H7 (cell line): ENCODE data around the gene TMEM191C. TPM values are rescaled to one million over a fixed set of nuclear protein-coding genes. Genes with fewer than 3 reads are reported as not detected.
"Not testable (repeated sequence)": the region's sequence is repeated elsewhere in the genome, so short reads cannot be mapped to it uniquely, and the experiment has no call there.

Experiments used
- DNase-seq: peaks from one replicate; pipeline ENCODE4 v3.0.0; 2012
- H3K27me3 ChIP-seq: 2 replicates; pipeline ENCODE4 v1.6.0; 2011; ENCODE audit warnings: mild to moderate bottlenecking, low read length; ENCODE audit not compliant: control insufficient read depth, insufficient read depth
- H3K36me3 ChIP-seq: replicated peaks from 2 replicates; pipeline ENCODE4 v1.5.1; 2011; ENCODE audit warnings: low read length; ENCODE audit not compliant: control insufficient read depth, insufficient read depth
- H3K4me3 ChIP-seq: 2 replicates; pipeline ENCODE4 v1.5.1; 2011; ENCODE audit warnings: low read depth, mild to moderate bottlenecking, control low read depth, low read length, moderate library complexity; ENCODE audit not compliant: insufficient read depth
- total RNA-seq: library from RNA; depleted of rRNA; stranded (reverse); fragments of >200 nt; shearing (Covaris generic); gene quantifications from 2 replicates; pipeline ENCODE4 v1.2.3, GENCODE V29; 2014

TMEM191C gene
- total RNA-seq, 1 experiment from 2014 or later = 0.42 TPM

GRCh38 chr22:21490556-21490955 lies 23.4 kb downstream of the TMEM191C start:
- H3K36me3 ChIP-seq, H3K27me3 ChIP-seq, H3K4me3 ChIP-seq, DNase-seq: not testable (repeated sequence)

DNA sequence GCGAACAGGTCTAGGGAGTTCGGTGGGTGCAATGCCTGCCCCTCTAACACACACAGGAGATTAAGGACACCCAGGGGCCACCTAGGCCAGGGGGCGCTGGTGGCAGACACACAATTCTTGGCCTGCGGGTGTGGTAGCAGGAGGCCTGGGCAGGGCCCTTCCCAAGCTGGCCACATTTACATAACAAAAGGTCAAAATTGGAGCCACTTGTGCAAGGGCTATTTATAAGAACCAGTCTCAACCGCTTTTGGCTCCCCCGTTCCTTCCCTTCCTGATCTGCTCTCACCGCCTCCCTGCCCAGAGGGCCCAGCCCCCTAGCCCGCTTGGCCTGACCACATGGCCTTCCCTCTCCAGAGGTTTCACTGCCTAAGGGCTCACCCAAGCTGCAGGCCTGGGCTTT lies 25.1 kb downstream of the TMEM191C start:
- H3K4me3 ChIP-seq, H3K27me3 ChIP-seq, H3K36me3 ChIP-seq, DNase-seq: not testable (repeated sequence)

DNA sequence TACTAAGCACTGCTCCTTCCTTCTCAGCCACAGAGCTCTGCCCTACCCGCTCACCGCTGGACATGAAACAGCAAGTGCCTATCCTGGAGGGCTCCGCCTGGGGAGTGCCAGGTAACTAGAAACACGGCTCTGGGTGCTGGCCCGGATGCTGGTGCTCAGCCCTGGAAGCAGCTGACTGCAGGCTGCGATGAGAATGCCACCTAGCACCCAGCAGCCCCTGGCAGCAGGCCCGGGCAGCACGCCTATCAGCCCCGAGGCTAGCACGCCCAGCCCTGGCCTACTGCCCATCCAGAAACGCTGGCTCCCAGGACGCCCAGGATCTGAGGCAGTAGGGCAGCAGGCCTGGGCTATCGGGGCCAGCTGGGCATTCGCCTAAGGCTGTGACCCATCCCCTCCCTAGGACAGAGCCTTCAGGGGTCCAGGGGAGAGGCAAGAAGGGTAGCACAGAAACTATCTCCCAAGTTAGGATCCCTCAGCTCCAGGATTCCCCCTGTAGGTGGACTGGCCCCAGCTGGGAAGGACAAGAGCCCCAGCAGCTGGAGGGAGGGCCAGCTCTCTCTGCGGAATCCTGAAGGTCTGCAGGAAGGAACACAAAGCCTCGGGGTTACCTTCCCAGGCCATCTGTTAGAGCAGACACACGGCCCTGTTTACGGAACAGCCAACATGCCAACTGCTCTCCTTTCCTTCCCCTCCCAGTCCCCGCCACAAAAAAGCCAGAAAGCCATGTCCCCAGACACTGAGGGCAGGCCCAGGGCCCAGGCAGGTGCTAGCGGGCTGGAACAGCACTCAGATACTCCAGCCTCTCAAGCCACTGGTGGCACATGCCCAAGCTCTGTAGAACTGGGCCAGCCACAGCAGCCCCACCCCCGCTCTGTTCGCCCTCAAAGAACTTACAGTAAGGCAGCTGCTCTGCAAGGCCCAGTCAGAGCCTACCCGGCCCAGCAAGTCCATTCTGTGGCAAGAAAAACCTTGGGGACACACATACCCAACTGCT lies 26.9 kb downstream of the TMEM191C start:
- not testable (repeated sequence) for H3K4me3 ChIP-seq, H3K36me3 ChIP-seq, DNase-seq, H3K27me3 ChIP-seq

- not testable (repeated sequence) for DNase-seq
Measured at GRCh38 chr22:21497984-21498383, 30.8 kb downstream of the TMEM191C start.

DNA sequence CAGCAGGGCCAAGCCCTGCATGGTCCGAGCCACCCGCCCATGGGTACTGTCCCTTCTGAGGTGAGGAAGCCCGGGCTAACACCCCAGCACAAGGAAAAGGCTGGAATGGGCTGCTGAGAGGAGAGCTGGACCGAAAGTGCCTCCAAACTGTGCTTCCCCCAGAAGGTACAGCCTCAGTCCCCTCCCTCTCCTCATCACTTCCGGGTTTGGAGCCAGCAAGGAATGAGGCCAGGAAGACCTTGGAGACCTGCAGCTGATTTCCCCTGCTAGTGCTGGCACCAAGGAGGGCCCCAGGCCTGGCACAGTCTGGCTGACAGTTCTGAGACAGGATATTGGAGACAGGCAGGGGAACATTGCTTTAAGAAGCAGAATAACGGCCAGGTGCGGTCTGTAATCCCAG lies 31.3 kb downstream of the TMEM191C start:
- H3K4me3 ChIP-seq, H3K36me3 ChIP-seq, DNase-seq, H3K27me3 ChIP-seq: not testable (repeated sequence)

More at GRCh38 chr22:21497984-21498383, 30.8 kb downstream of the TMEM191C start:
- H3K27me3 ChIP-seq, H3K36me3 ChIP-seq, H3K4me3 ChIP-seq: not testable (repeated sequence)

DNA sequence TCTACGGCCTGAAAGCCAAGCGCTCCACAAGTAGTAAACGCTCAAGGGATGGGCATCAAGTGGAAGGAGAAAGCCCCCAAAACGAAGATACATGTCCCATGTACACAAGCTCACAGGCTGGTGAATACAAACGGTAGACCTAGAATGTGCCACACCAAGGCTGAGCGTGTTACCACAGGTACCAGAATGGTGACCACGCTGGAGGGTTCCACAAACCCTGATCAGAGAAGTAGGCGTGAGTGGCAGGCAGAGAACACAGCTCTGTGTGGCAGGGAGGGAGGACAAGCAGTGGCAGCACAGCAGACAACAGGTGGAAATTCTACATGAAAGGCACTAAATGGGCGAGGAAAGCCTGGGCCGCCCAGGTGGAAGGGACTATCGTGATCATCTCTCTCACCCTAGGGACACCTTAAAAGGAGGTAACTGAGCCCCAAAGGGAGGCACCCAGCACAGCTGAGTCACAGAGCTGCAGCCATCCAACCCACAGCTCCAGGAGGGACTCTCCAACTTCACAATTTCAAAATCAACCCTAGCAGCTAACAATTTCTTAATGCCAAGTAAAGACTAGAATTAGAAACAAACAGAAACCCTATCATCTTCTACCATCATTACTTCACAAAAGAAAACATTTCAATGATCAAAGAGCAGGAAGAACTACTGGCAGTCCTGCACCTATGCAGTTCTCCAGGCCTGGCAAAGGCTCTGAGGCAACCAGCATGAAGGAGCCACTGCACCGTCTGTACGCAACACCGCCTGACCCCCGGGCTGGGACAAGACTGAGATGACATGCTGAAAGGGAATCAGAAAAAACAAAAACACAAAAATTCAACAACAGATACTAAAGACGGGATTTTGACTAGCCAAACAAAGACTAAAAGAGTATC lies 32.7 kb downstream of the TMEM191C start:
- not testable (repeated sequence) for H3K36me3 ChIP-seq, DNase-seq, H3K27me3 ChIP-seq, H3K4me3 ChIP-seq

DNA sequence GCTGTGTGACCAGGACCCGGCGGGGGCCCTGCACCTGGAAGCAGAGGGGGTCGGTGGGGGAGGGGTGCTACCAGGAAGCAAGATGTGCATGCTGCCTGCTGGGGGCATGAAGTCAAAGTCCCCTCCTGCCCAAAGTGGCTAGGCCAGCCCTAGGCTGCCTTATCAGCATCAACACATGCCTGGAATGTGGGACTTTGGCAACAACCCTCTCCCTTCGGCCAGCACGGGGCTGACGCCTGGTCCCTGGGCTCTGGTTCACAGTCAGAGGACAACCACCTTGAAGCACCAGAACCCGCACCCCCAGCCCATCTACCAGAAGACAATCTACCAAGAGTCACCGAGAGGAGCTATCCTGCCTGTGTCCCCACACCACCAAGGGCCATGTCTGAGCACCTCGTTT lies 43.2 kb downstream of the TMEM191C start:
- not testable (repeated sequence) for DNase-seq, H3K4me3 ChIP-seq, H3K36me3 ChIP-seq, H3K27me3 ChIP-seq

DNA sequence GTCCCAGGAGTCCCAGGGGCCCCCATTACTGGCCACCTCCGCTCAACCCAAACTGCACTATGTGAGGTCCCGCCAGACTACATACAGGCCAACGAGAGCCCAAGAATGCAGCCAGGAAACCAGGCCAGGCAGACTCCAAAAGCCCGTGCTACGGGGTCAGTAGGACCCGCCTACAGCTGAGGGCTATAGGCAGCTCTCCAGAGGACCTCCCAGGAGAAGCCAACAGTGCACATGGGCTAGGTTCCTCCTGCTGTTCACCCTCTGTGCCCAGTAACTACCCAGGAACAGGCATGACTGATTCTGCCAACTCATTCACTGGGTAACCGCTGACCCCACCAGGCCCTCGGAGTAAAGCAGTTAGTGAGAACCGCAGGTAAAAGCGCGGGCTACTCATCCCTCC lies 44.8 kb downstream of the TMEM191C start:
- not testable (repeated sequence) for H3K27me3 ChIP-seq, H3K36me3 ChIP-seq, H3K4me3 ChIP-seq, DNase-seq

- not testable (repeated sequence) for DNase-seq, H3K36me3 ChIP-seq, H3K27me3 ChIP-seq, H3K4me3 ChIP-seq
Measured at GRCh38 chr22:21514117-21514516, 46.9 kb downstream of the TMEM191C start.

GRCh38 chr22:21515234-21515633 lies 48.0 kb downstream of the TMEM191C start:
- H3K4me3 ChIP-seq, H3K36me3 ChIP-seq, DNase-seq, H3K27me3 ChIP-seq: not testable (repeated sequence)

DNA sequence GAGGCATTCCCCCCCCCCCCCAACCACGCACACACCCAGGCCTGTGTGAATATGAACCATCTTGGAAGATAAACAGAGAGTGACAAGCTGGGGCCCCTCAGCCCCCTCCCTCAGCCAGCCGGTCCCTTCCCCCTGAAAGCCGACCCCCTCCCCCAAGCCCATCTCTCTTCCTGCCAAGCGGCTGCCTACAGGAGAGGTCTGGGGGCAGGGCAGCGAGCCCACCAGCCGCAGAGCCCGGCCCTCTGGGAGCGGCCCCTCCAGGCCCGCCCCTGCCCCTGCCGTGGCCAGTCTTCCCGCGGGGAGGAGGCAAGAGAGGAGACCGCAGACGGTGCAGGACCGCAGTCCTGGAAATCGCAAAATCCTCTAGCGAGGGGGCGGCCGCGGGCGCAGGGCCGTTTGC lies 49.3 kb downstream of the TMEM191C start:
- H3K27me3 ChIP-seq, H3K4me3 ChIP-seq, H3K36me3 ChIP-seq, DNase-seq: not testable (repeated sequence)

DNA sequence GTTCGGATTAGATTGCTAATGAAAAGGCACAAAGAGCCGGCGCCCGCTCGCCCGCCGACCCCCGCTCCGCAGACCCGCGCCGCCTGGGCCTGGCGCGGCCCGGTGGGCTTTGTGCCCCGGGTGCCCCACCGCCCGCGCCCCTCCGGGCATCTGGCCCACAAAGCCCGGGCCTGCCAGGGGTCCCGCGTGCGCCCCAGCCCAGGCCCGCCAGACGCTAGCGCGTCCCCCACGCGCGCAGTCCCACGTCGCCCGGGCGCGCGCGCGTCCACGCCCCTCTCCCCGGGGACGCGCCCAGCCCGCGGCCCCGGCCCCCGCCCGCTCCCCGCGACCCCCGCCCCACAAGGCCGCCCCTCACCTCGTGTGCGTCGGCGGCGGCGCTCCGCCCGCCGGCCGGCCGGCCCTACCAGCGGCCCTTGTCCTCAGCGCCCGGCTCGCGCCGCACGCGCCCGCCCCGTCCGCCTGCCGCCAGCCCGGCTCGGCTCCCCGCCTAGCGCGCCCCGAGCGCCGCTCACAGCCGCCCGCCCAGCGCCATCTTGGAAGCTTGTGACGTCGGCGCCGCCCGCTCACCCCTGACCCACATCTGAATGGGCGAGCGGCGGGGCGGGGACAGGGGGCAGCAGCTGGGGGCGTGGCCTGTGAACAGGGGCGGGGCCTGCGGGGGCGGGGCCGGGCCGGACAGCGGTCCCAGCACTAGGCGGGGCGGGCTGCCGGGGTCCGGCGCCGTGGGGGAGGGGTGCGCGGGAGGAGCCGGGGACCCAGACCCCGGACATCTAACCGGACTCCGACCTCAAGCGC lies 50.0 kb downstream of the TMEM191C start:
- H3K36me3 ChIP-seq, H3K4me3 ChIP-seq, DNase-seq, H3K27me3 ChIP-seq: not testable (repeated sequence)
